Activated CD4-positive, alpha-beta T cell treated with anti-CD3 and anti-CD28 coated beads, Interleukin-2, amount 50 U/mL, for 24 hours (primary cell): ENCODE data around the gene HES3.

Experiments
- DNase-seq, 2 donors: peaks; one replicate each; pipeline ENCODE4 v3.0.0-alpha.2; 2020; ENCODE audit warnings: low read depth in 1 of 2, low spot score in 1 of 2

The HES3 gene, protein sequence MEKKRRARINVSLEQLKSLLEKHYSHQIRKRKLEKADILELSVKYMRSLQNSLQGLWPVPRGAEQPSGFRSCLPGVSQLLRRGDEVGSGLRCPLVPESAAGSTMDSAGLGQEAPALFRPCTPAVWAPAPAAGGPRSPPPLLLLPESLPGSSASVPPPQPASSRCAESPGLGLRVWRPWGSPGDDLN

DNA sequence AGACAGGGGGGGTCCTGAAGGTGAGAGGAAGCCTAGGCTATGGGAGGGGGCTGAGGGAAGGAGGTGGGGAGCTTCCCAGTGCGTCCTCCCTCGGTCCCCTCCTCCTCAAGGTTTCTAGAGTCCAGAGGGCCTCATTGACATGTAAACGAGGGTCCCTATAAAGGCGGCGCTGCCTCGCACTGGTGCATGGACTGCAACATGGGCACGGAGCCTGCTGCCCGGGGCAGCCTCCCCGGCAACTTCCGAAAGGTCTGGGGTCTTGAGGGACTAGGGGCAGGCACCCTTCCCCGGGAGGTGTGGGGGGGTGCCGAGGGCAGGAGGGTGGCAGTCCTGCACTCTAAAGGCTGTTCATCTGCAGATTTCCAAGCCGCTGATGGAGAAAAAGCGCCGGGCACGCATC is at the start of gene HES3:
HES3 (plus strand) TSS at position 187 of the 400 bp plus-strand sequence; CDS start at position 374, 187 bp downstream.
- DNase-seq, result no peak

DNA sequence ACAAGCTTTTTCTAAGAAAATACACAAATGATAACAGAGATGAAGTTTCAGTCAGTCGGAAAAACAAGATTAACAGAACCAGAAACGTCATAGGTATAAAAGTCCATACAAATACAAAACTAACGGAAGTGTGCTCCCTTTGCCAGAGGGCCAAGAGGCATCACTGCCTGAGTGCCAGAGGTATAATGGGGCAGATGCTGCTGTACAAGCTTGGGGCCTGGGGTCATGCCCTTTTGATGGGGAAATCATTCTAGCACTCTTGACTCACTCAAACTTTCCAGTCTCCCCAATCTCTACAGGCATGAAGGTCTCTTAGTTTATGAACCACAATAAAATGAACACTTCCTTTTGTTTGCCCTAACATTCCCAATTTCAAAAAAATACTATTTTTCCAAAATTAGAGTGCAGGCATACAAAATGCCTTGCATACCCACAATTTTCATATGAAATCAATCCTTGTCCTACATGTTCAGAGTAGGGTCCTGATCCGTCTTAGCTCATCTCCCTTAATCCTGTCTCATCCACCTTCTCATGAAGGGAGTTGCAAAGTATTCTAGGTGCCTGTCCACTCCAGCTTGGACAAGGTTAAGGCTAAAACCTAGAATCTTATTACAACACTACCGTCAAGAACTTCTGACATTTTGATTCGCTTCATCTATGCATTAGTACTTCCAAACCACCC is 46.1 kb upstream of the HES3 start:
- no peak for DNase-seq

DNA sequence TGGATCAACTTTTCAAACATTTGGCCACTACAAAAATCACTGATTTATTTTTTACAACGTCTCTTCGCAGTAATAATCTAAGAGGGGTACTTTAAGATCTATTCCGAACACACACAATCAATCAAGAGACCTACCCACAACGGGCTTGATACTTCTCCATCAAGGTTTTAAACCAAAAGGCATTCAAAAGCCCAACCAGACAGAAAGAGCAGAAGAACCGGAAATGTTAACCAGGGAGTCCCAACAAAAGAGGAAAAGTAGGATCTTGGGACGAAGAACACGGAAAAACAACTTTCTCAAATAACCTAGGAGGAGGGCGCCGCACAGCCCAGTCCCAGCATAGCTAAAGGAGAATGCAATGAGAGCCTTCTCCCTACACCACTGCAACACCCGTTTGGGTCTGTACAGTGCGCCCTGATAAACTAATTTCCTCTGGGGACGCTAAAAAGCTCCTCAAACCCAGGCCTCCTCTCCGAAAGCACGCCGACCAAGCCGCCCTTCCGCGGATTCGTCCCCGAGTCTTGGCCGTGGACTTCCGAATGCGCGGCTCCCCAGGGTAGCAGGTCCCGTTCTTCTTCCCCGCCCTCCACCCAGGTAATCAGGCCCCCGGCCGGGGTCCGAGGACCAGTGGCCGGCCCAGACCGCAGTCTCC is 45.2 kb upstream of the HES3 start:
- no peak for DNase-seq

DNA sequence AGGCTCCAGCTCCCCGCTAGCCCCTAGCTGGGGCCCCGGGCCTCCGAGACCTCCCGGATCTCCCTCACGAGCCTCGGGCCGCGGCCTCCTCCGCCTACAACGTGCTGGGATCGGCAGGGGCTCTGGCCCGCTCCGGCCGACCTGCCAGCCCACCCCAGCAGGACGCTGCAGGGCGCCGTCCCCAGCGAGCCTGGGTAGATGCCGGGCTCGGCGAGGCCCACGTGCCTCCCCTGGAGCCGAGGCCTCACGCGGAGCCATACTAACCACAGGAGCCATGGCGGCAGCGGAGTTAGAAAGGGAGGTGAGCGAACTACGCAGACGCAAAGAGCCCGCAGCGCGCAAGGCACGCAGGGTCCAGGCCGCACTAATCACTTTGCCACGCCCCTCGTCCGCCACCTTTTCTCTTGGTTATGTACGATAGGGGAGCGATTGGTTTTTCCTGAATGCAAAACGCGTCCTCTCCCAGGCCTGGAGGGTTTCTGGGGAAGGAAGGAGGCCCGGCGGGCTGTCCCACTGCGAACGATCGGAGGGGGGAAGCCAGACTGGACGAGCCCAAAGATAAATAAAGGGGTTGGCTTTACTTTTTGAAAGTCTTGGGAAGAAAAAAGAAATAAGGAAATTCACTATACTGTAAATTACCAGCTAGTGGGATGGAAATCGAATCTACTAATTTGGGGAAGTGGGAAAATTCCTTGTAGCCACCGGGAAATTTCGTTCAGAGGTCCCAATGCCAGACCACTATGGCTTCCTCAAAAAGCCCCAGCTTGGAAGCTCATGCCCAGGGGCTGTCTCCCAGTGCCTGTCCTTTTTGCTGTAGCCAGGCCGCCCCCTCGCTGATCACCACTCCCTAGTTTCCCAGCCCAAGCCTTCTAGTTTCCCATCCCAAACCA is 44.4 kb upstream of the HES3 start, which contains the start of gene RPL22:
RPL22 (minus strand) TSS at position 298 of the 890 bp plus-strand sequence; CDS start at position 276, 22 bp downstream.
- DNase-seq, result peak; percentile 89 to 97

DNA sequence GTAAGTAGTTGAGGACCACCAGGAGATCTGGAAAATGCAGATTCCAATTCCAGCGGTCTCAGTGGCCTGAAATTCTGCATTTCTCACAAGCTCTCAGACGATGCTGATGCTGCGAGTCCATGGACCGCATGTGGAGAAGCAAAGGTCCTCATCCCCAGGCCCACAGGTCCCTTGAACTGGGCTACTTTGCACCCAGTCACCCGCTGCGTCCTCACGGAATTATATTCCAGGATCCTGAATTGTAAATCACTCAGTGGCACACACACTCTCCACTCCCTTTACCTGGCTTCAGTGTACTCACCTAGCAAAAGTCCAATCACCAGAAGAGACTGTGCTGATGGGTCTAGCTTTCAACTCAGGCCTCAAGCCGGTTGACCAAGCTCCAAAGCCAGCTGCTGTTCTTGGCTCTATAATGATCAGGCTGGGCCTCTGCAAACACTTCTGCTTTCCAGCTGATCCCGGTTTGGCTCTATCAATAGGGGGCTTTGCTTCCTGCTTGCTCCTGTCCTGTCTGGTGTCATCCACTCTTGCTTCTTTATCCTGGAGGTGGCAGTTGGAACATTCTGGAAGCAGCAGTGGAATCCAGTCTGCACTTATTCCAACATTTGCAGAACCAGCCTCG is 43.7 kb upstream of the HES3 start:
- no peak for DNase-seq

DNA sequence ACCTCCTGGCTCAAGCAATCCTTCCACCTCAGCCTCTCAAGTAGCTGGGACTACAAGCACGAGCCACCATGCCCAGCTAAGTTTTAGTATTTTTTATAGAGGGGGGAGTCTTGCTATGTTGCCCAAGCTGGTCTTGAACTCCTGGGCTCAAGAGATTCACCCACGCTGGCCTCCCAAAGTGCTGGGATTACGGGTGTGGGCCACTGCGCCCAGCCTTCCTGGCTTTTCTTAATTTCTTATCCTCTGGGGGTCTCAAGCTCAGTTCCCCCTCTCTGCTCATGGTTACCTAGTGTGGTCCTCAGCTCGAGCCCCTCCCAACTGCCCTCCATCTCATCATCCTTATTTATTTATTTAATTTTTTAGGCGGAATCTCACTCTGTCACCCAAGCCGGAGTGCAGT is 41.7 kb upstream of the HES3 start:
- no peak for DNase-seq

DNA sequence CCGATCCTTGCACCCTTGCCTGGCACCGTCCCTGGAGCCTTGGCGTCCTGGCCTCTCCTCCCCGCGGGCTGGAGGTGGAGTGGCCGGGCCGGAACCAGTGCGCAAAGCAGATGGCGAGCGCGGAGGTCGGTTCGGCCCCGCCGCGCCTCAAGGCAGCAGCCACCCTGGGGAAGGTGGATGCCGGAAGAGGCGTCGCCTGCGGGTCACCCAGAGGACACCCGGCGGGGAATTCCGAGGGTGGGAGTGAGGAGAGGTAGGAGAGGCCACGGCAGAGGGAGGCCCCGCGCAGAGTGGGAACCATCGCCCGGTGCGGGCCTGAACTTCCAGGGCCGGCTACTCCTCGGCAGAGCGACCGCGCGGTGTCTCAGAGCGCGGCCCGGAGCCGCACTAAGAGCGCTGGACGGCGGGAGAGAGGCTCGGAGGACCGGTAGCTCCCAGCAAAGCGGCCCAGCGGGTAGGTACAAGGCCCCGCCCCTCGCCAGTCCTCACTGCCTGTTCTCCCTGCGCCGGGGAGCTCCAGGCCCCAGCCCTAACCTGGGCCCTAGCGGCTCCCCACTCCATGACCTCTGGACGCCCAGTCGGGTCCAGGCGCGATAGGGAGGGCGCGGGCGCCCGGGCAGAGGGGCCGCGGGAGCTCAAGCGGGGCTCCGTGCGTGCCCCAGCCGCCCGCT is 38.0 kb upstream of the HES3 start, which contains the start of gene RNF207:
RNF207 (plus strand) TSS at position 271 of the 671 bp plus-strand sequence. CDS start 417 bp downstream, outside the sequence.
- DNase-seq, result peak; percentile 46 to 55

DNA sequence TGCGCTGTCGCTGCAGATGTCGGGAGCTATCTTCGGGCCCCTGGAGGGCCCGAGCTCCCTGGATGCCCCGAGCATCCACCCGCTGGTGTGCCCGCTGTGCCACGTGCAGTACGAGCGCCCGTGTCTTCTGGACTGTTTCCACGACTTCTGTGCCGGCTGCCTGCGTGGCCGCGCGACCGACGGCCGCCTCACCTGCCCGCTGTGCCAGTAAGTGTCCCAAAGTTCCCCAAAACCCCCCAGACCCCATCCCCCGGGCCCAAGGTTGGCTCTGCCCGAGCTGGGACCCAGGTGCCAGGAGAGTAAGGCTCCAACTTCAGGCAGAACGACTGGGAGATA is 37.5 kb upstream of the HES3 start:
- DNase-seq, result no peak

DNA sequence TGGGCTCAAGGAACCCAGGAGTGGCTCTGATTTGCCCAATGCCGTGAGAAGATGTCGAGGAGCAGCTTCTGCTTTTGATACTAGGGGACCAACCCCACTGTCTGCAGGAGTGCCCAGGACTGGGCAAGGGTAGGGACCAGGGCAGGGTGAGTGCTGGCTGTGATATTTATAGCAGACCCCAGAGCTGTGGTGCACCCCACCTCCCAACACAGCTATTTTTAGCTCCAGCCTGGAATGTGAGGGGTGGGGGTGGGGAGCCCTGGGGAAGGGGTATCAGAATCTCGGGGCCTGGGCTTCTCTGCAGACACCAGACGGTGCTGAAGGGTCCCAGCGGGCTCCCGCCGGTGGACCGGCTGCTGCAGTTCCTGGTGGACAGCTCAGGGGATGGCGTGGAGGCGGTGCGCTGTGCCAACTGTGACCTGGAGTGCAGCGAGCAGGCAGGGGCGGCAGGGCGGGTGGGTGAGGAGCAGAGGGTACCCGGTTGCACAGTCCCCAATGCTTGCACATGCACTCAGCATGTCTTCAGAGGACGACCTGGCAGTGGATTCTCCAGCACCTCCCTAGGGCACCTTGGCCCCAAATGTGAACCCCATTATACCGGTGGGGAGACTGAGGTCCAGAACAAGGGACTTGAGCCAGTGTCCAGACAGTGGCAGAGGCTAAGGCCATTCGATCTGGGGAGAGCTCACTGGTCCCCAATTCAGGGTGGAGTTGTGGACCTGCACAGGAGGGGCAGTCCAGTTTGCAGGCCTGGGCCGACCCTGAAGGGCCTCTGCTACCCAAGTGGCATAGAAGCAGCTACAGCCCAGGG is 36.7 kb upstream of the HES3 start:
- DNase-seq, result no peak

DNA sequence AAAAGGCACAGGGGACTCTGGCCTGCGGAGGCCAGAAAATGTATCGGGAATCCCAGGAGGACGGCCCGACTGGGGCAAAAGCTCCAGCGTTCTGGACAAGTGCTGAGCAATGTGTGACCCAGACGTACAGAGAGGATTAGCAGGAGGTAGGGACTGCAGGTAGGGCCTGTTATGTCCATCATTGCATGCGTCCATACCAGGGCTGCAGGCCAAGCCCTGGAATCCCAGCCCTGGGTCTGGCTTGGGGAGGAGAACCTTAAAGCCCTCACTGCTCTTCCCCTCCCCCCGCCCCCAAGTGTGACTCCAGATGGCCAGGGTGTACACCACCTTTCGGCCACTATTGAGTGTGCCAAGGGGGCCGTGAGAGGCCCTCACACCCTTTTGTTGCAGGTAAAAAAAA is 36.1 kb upstream of the HES3 start:
- no peak for DNase-seq

DNA sequence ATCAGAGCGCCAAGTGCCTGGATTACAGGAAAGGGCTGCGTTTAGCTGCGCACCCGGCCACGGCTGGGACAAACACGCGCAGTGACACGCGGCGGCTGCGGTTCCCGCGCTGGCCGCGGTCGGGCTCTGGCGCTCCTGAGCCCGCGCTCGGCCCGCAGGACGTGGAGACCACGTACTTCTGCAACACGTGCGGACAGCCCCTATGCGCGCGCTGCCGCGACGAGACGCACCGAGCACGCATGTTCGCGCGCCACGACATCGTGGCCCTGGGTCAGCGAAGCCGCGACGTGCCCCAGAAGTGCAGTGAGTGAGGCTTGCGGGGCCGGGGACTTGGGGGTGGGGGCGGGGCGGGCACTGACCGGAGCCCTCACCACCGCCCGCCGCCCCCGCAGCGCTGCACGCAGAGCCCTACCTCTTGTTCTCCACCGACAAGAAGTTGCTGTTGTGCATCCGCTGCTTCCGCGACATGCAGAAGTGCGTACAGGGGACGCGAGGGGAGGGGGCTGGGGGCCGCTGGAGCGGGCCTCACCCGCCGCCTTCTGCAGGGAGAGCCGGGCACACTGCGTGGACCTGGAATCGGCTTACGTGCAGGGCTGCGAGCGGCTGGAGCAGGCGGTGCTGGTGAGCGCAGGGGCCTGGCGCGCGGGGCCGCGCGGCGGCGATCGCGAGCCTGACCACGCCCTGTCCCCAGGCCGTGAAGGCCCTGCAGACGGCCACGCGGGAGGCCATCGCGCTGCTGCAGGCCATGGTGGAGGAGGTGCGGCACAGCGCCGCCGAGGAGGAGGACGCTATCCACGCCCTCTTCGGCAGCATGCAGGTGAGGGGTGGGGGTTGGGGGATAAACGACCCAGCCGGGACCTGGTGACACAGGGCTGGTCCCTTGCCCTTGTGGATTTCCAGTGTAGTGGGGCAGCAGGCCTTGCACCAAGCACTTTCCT is 35.0 kb upstream of the HES3 start:
- no peak for DNase-seq

DNA sequence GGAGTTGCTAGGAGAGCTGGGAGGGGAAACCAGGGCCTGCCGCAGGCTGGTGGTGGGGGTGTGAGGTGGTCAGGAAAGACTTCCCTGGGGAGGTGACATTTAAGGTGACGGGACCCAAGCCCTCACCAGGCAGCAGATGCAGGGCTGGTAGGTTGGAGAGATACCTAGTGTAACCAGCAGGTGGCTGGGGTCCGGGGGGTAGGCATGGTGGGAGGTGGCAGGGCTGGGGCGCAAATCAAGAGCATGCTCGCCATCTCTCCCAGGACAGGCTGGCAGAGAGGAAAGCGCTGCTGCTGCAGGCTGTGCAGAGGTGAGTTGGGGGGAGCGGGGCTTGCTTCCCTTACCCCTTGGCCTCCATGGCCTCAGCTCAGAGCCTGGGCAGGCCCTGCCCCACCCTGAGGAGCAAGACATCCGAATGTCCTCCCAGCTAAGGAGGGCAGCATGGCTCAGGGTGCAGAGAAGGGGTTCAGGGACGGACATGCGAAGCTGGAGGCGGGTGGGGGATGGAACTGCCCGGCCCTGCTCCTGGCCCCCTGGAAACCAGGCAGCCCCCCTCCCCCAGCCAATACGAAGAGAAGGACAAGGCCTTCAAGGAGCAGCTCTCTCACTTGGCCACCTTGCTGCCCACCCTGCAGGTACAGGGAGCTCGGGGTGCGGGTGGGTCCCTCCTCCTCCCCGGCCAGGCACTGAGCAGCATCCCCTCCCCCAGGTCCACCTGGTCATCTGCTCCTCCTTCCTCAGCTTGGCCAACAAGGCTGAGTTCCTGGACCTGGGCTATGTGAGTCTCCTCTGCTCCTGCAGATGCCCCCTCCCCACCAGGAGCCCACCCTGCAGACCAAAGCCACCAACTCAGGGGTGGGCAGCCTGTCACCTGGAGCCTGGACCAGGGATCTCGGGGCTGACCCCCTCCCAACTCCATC is 34.1 kb upstream of the HES3 start:
- DNase-seq, result no peak

DNA sequence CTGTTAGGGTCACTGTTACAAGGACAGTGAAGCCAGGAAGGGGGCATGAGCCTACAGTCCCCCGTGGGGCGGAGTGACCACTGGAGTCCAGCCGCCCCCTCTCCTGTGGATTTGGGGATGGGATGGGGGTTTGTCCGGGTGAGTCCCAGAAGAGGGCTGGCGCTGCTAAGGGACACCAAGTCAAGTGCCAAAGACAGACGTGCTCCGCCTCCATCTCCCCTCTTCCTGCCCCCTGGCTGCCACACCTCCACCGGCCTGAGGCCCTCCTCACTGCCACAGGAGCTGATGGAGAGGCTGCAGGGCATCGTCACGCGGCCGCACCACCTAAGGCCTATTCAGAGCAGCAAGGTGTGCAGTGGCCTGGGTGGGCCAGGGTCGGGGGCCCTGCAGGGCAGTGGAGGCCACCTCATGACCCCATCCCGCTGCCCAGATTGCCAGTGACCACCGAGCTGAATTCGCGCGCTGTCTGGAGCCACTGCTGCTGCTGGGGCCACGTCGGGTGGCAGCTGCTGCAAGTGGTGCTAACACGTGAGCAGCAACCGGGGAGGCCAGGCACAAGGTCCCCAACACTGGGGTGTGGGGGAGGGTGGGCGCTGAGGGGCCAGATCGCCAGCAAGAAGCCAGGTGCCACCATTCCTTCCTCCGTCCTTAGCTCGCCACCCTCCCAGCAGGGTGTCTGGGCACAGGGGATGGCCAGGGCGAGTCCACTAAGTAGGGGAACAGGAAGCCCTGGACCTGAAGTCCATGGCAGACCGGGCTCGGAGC is 33.2 kb upstream of the HES3 start:
- DNase-seq, result no peak

DNA sequence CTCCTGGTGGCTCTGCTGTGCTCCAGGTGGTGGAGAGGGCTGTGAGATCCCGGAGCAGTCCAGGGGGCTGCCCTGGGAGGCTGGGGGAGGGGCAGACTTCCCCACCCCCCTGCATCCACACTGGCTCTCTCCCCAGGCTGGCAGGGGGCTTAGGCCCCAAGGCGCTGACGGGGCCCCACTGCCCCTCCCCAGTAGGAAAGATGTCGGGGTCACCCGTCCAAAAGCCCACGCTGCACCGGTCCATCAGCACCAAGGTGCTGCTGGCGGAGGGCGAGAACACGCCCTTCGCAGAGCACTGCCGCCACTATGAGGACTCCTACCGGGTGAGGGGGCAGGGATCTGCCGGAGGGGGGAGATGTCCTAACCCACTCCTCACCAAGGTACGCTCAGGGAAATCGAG is 32.2 kb upstream of the HES3 start:
- DNase-seq, result no peak

DNA sequence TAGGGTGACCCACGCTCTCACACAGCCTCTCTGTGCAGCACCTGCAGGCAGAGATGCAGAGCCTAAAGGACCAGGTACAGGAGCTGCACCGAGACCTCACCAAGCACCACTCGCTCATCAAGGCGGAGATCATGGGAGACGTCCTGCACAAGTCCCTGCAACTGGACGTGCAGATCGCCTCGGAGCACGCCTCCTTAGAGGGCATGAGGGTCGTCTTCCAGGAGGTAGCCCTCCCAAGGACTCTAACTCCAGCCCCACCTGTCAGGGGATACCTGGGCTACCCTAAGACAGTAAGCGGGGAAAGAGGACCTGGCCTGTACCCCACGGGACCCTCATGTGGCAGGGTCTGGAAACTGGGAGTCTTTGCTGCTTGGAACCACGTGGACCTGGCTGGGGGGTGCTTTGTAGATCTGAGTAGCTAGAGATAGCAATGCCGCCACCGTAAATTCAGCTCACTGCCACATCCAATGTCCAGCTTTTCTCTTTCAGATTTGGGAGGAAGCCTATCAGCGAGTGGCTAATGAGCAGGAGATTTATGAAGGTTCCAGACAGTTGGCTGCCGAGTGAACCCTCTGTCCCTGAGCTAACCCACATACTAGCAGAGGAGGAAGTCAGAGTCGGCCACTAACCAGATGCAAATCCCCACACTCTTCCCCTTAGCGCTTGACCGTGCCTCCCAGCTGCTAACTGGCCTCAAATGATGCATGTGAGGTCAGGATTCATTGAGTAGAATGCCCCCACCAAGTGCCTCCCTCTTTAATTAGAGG is 31.6 kb upstream of the HES3 start:
- no peak for DNase-seq
